NCI-H510A (cell line): ENCODE measurements around the gene NLRP2B.
"Not testable (repeated sequence)": the region's sequence is repeated elsewhere in the genome, so short reads cannot be mapped to it uniquely, and the experiment has no call there.

Experiments used
- DNase-seq: peaks from one replicate; lab custom pipeline; 2025; lab: John Stamatoyannopoulos, UW

Gene NLRP2B

DNA sequence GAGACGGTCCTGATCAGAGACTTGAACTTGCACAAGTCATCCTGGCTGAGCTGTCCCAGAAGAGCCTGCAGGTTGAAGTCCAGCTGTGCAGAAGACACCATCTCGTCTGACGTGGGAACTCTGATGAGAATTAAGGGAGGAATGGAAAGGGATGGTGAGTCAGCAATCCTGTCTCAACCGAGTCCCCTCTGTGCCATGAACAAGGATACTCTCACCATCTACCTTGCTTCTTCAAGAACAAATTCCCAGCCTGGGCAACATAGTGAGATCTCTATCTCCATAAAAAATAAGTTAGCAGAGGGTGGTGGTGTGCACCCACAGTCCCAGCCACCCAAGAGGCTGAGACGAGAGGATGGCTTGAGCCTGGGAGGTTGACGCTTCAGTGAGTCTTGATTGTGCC lies at the start of gene NLRP2B:
Gene NLRP2B (minus strand): TSS at position 101 of the 400 bp plus-strand sequence.
- no peak for DNase-seq

DNA sequence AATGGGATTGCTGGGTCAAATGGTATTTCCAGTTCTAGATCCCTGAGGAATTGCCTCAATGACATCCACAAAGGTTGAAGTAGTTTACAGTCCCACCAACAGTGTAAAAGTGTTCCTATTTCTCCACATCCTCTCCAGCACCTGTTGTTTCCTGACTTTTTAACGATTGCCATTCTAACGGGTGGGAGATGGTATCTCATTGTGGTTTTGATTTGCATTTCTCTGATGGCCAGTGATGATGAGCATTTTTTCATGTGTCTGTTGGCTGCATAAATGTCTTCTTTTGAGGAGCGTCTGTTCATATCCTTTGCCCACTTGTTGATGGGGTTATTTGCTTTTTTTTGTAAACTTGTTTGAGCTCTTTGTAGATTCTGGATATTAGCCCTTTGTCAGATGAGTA lies 45.9 kb upstream of the NLRP2B start:
- DNase-seq: not testable (repeated sequence)

DNA sequence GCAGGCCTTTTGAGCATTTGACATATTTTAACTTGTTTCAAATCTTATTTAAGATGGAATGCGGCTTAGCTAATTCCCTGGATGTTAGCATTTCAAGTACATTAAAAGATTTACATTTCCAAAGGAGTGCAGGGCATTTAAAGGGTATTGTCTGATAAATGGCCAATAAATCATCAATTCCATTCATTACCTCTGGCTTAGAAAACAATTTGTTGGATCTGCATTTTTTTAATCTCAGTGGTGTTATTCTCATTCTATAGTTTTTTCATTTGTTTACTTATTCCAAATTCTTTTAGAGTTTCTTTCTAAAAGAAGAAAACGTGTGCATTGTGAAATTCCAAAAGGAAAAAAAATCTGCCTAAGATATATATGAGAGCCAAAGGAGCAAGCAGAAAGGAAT lies 1.3 kb upstream of the NLRP2B start:
- no peak for DNase-seq

DNA sequence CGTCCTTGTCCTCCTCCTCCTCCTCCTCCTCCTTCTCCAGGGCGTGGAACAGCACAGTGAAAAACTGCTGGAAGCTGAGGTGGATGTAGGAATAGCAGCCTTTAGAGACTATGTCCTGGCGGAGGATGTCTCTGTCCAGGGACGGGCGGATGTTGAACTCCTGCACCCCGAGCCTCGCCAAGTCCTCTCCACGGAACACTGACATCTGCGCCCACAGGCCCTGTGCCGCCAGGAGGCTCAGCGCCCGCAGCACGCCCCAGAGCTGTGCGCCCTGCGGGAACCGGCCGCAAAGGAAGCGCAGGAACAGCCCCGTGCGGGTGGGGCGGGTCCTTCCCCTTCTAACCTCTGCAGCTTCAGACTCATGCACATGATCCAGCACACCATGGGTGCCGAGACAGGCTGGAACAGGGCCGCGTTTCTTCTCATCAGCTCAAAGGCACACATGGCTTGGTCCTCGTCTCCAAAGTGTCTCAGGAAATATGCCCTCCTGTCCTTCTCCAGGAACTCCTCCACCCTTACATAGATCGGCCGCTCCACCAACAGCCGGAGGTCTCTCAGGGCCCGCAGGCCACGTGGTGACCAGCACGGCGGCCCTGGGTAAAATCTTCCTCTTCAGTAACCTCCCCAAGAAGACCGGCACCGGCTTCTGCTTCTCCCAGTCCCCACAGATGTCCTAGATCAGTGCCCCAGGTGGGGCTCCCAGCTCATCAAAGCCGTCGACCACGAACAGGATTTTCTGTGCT lies 1.2 kb downstream of the NLRP2B start:
- no peak for DNase-seq

DNA sequence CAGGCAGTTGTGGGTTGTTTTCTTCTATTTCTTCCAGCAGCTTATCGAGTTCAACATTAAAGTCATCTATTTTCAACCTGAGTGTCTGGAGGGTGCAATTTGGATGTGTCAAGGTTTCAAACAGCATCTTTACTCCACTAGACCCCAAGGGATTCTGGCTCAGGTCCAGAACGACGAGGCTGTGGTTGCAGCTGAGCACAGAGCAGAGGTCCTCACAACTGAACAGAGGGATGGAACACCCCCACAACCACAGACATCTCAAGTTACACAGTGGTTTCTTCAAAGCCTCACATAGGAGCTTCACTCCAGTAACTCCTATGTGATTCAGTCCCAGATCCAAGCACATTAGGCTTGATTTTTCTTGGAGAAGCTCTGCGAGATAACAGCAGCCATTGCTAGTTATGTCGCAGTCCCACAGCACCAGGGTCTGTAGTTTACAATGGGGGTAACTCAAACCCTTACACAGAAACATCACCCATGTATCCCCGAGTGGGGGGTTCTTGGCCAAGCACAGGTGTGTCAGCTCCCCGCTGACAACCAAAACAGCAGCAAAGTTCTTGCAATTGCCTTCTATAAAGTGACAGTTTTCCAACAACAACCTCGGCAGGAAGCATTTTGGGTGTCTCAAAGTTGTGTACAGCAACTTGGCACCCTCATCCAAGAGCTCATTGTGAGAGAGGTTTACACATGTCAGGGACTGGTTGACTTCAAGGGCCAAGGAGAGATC lies 2.8 kb downstream of the NLRP2B start:
- no peak for DNase-seq

DNA sequence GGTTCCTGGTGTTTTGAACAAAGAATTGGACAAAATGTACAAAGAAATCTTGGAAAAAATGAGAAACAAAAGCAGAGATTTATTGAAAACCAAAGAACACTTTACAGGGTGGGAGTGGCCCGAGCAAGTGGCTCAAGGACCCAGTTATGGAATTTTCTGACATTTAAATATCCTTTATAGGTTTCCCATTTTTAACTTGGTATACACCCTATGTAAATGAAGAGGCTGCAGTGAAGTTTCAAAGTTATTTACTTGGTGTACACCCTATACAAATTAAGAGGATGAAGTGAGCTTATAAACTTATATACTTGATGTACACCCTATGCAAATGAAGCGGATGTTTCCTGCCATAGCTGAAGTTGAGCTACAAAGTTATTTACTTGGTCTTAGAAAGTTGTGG lies 4.7 kb downstream of the NLRP2B start:
- DNase-seq: no peak

DNA sequence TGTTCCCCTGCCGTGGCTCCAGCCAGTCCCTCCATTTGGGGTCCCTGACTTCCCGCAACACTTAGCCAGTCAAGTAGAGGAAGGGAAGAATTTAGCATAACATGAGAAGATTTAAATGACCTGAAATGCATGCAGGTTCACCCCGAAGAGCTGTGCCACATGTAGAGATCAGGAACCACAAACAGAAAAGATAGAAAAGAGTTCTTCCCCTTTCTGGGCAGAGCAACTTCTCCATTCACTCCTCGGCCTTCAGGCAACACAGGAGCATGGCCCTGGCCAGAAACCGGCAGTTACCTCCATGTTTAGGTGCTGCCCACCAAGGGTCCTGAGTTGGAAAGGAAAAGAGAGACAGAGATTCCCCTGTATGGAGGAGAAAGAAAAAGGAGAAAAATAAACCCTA lies 5.2 kb downstream of the NLRP2B start:
- no peak for DNase-seq

DNA sequence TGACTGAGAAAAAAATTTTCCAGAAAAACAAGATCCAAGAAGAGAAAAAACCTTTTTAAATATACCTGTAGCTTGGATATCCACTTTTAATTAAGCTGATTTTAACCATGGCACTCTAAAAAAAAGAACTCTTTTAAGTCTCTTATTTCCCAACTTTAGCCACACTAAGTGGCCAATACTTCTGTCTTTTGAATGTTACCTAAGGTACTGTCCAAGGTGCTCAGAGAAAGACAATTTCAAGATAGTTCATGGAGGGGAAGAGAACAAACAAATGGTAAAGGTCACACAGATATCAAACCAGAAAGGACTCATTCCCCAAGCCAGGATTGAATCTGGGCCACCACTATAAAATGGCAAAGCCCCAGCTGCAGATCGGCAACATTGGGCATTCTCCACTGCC lies 10.1 kb downstream of the NLRP2B start:
- no peak for DNase-seq

DNA sequence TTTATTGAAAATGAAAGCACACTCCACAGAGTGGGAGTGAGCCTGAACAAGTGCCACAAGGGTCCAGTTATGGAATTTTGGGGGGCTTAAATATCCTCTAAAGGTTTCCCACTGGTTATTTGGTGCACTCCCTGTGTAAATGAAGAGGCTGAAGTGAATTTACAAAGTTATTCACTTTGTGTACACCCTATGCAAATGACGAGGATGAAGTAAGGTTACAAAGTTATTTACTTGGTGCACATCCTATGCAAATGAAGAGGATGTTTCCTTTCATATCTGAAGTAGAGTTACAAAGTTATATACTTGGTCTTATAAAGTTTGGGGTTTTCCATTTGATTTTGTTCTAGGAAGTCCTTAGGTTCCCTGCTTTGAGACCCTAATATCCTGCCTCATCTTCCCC lies 13.1 kb downstream of the NLRP2B start:
- no peak for DNase-seq

DNA sequence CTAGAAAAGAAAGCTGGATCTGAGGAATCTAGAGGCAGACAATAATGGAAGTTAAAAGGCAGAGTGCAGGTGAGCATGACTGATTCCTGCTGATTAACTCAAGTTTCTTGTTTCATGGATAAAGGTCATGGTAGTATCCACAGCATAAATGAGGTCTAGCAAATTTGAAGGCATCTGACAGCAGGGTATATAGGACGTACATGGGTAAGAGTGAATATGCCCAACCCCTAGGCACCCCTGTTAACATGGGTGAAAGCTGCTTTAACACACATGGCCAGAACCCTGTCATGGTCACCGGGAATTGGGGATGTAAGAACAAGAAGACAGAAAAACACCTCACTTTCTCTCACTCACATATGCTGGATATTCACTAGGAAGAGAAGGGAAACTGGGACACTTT lies 25.0 kb downstream of the NLRP2B start:
- DNase-seq: no peak

DNA sequence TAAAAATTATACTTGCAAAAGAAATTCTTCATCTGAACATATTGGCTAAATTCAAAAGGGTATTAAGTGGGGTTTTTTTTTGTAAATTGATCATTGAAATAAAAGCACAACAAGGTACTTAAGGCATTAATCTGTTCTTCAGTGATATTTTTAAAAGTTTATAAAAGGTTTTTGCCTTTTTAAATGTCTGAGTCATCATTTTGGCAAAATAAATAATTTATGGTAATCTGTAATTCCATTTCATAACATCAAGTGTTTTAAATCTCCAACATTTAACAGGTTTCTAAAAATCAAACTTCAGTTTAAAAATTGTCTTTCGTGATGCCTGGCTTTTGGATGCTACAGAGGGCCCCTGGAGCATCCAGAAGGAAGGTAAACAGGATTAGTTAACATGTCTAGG lies 27.4 kb downstream of the NLRP2B start:
- no peak for DNase-seq

DNA sequence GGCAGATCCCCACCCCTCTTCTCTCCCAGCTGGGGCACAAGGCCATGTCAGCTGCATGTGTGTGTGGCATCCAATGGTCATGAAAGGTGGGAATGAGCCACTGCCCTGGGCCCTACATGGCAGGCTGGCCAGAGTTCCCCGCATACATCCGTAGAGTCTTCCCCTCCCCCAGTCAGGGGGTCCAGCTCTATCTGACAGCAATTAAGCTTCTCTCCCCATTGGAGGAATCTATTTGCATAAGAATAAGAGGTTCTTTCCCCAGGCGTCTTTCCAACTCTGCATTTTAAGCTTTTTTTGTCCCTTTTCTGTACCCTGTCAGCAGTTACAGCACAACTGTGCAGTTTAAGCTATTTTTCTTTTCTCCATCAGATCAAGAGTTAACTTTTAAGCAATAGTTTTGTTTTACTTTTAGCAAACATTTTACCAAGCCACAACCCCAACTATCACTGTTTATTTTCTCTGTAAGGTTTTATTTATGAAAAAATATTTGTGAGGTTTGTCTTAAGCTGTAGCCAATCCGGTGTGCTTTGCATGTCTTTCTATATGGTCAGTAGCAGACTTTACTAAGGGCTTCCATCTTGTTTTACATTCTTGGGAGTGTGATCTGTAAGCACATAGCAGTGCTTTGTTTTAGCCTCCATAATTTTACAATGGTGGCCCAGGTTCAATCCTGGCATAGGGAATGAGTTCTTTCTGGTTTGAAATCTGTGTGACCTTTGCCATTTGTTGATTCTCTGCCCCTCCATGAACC lies 28.7 kb downstream of the NLRP2B start:
- DNase-seq: no peak

DNA sequence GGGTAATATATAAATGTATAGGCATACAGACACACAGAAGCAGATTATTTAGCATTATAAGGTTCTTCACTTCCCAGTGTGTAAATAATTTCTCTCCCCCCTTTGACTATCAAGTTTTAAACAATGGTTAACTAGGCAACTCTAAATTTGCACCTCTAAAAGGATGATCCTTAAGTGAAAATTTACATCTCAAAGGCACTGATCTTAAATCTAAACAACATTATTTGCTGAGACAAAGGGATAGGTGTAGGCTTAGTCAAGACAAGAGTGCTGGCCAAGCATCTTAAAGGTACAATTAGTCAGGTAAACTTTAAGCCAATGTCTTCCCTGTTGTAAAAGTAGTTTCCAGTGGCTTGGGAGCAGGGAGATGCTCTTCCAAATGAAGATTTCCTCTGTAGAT lies 33.0 kb downstream of the NLRP2B start:
- no peak for DNase-seq

DNA sequence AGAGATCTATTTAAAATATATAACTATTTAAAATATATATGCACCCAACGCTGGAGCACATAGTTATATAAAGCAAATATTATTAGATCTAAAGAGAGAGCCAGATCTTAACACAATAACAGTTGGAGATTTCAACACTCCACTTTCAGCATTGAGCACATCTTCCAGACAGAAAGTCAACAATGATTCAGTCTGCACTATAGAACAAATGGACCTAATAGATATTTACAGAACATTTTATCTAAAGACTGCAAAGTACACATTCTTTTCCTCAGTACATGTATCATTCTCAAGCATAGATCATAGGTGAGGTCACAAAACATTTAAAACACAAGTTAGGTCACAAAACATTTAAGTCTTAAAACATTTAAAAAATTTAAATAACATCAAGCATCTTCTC lies 36.4 kb downstream of the NLRP2B start:
- no peak for DNase-seq

DNA sequence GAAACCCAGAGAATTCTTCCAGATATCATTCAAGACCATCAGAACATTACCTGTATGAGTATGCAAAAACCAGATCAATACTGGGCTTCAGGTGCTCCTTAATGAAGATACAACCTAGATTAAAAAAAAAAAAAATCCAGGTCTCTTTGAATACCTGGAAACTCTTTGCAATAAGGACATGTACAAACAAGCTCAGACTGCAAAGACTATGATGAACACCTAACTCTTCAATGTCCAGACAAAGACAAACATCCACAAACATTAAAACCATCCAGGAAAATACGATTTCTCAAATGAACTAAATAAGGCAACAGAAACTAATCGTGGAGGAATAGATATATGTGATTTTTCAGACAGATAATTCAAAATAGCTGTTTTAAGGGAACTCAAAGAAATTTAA lies 38.7 kb downstream of the NLRP2B start:
- no peak for DNase-seq

DNA sequence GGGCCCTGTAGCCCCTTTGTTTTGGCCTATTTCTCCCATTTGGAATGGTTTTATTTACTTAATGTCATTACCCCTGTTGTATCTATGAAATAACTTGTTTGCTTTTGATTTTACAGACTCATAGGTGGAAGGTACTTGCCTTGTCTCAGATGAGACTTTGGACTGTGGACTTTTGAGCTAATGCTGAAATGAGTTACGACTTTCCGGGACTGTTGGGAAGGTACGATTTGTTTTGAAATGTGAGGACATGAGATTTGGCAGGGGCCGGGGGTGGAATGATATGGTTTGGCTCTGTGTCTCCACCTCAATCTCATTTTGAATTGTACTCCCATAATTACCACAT lies 39.4 kb downstream of the NLRP2B start:
- no peak for DNase-seq

DNA sequence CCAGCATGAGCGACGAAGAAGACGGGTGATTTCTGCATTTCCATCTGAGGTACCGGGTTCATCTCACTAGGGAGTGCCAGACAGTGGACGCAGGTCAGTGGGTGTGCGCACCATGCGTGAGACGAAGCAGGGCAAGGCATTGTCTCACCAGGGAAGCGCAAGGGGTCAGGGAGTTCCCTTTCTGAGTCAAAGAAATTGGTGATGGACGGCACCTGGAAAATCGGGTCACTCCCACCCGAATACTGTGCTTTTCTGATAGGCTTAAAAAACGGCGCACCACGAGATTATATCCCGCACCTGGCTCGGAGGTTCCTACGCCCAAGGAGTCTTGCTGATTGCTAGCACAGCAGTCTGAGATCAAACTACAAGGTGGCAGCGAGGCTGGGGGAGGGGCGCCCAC lies 50.6 kb downstream of the NLRP2B start:
- DNase-seq: not testable (repeated sequence)
